H1 (cell line): ENCODE measurements around the gene HMG20A. TPM values are rescaled to one million over a fixed set of nuclear protein-coding genes. Genes with fewer than 3 reads are reported as not detected.

ENCODE experiments used
- CTCF ChIA-PET: fragments of 300-600 bp; sonication (Branson Sonifier 250); formaldehyde crosslinking; loops from one replicate; lab custom pipeline; 2021; ENCODE audit not compliant: partially characterized antibody; lab: Charles Lee
- POLR2A ChIA-PET: fragments of 300-600 bp; sonication (Branson Sonifier 250); formaldehyde crosslinking; loops from one replicate; lab custom pipeline; 2021; ENCODE audit warnings: inconsistent platforms; ENCODE audit not compliant: partially characterized antibody; lab: Charles Lee
- DNase-seq, 2 experiments: peaks; one replicate each; pipeline versions ENCODE4 v3.0.0 to v3.0.0-alpha.2; 2010 to 2022; ENCODE audit warnings: low spot score in 2 of 2, low read depth in 1 of 2, mixed read lengths in 1 of 2
- FAIRE-seq: peaks from 2 replicates; lab custom pipeline; 2011; peaks lifted over from hg19 to GRCh38; lab: Jason Lieb, UNC
- H2AFZ ChIP-seq: 2 replicates; pipeline ENCODE4 v1.8.1; 2012; ENCODE audit warnings: low read length, inconsistent platforms
- H2AK5ac ChIP-seq: 2 replicates; pipeline ENCODE4 v1.6.1; 2013; ENCODE audit warnings: low read depth, low read length
- H2BK120ac ChIP-seq: replicated peaks from 2 replicates; pipeline ENCODE3; 2013; ENCODE audit warnings: low read depth, low read length, inconsistent platforms
- H2BK12ac ChIP-seq: 2 replicates; pipeline ENCODE4 v1.6.1; 2013; ENCODE audit warnings: low read depth, low read length
- H2BK15ac ChIP-seq: 2 replicates; pipeline ENCODE4 v1.6.1; 2013; ENCODE audit warnings: low read length
- H2BK20ac ChIP-seq: 2 replicates; pipeline ENCODE4 v1.6.1; 2013; ENCODE audit warnings: low read length
- H2BK5ac ChIP-seq: 2 replicates; pipeline ENCODE4 v1.6.1; 2013; ENCODE audit warnings: low read depth, low read length
- H3K14ac ChIP-seq: 2 replicates; pipeline ENCODE4 v1.6.1; 2013; ENCODE audit warnings: inconsistent platforms; ENCODE audit not compliant: insufficient read length
- H3K18ac ChIP-seq: 2 replicates; pipeline ENCODE4 v1.6.1; 2013; ENCODE audit warnings: low read length; ENCODE audit errors: extremely low read depth
- H3K23ac ChIP-seq: 2 replicates; pipeline ENCODE4 v1.6.1; 2013; ENCODE audit warnings: inconsistent platforms; ENCODE audit not compliant: insufficient read length
- H3K23me2 ChIP-seq: 2 replicates; pipeline ENCODE4 v1.6.1; 2013; ENCODE audit warnings: low read depth, low read length
- H3K27ac ChIP-seq: 2 replicates; pipeline ENCODE4 v1.6.1; 2011; ENCODE audit warnings: low read depth, low read length, inconsistent platforms
- H3K27me3 ChIP-seq, 4 experiments: replicated peaks in 1 of 4; 1 replicate in 1 of 4; 2 replicates in 3 of 4; pipeline versions ENCODE4 v1.6.1 to v1.8.1; 2011 to 2013; ENCODE audit warnings: low read length in 3 of 4, mild to moderate bottlenecking in 3 of 4, inconsistent platforms in 2 of 4, mixed read lengths in 2 of 4, moderate library complexity in 1 of 4; ENCODE audit not compliant: control insufficient read depth in 3 of 4, insufficient read depth in 3 of 4; ENCODE audit errors: extremely low read depth in 1 of 4
- H3K36me3 ChIP-seq, 4 experiments: 2 replicates each; pipeline versions ENCODE4 v1.6.1 to v1.8.1; 2011 to 2013; ENCODE audit warnings: mild to moderate bottlenecking in 4 of 4, low read length in 3 of 4, moderate library complexity in 2 of 4, control low read depth in 1 of 4, inconsistent platforms in 1 of 4; ENCODE audit not compliant: insufficient read depth in 4 of 4, control insufficient read depth in 2 of 4
- H3K4ac ChIP-seq: replicated peaks from 2 replicates; pipeline ENCODE3; 2013; ENCODE audit warnings: low read length, low read depth, mixed read lengths, inconsistent platforms; ENCODE audit not compliant: insufficient read length
- H3K4me1 ChIP-seq, 4 experiments: replicated peaks in 1 of 4; 1 replicate in 1 of 4; 2 replicates in 3 of 4; pipeline versions ENCODE4 v1.6.1 to v1.8.1; 2011 to 2013; ENCODE audit warnings: low read length in 3 of 4, inconsistent platforms in 2 of 4, mixed read lengths in 1 of 4; ENCODE audit not compliant: insufficient read depth in 4 of 4, control insufficient read depth in 3 of 4
- H3K4me2 ChIP-seq, 2 experiments: 2 replicates each; pipeline versions ENCODE4 v1.6.1 to v1.8.1; 2011 to 2013; ENCODE audit warnings: low read depth in 2 of 2, low read length in 2 of 2, control low read depth in 1 of 2, inconsistent platforms in 1 of 2, mild to moderate bottlenecking in 1 of 2; ENCODE audit not compliant: insufficient read depth in 1 of 2
- H3K4me3 ChIP-seq, 4 experiments: fragments of 200-600, 300-600 bp in 1 of 4; sonication (generic), shearing (Covaris generic), sonication (Bioruptor Twin) in 1 of 4; 2 replicates each; pipeline versions ENCODE4 v1.5.1 to v1.8.1; 2011 to 2016; ENCODE audit warnings: low read length in 4 of 4, low read depth in 3 of 4, control low read depth in 2 of 4, inconsistent platforms in 2 of 4, mild to moderate bottlenecking in 2 of 4, mixed read lengths in 1 of 4, moderate library complexity in 1 of 4; ENCODE audit not compliant: insufficient read depth in 2 of 4; ENCODE audit errors: extremely low read depth in 1 of 4
- H3K56ac ChIP-seq: replicated peaks from 2 replicates; pipeline ENCODE3; 2013; ENCODE audit warnings: low read depth, mild to moderate bottlenecking, mixed read lengths, low read length, inconsistent platforms; ENCODE audit not compliant: insufficient read length
- H3K79me1 ChIP-seq: 2 replicates; pipeline ENCODE4 v1.6.1; 2013; ENCODE audit warnings: low read depth, low read length, control low read depth
- H3K79me2 ChIP-seq, 2 experiments: 2 replicates each; pipeline versions ENCODE4 v1.6.1 to v1.8.1; 2012 to 2013; ENCODE audit warnings: low read length in 2 of 2, mild to moderate bottlenecking in 2 of 2, inconsistent platforms in 1 of 2; ENCODE audit not compliant: insufficient read depth in 2 of 2, control insufficient read depth in 1 of 2
- H3K9ac ChIP-seq, 4 experiments: replicated peaks in 1 of 4; 1 replicate in 1 of 4; 2 replicates in 3 of 4; pipeline versions ENCODE4 v1.6.1 to v1.8.1; 2011 to 2013; ENCODE audit warnings: low read depth in 3 of 4, low read length in 3 of 4, control low read depth in 2 of 4, mild to moderate bottlenecking in 2 of 4, moderate library complexity in 2 of 4, inconsistent platforms in 1 of 4; ENCODE audit errors: extremely low read depth in 1 of 4
- H3K9me3 ChIP-seq, 2 experiments: 2 replicates each; pipeline versions ENCODE4 v1.6.1 to v1.8.1; 2012 to 2013; ENCODE audit warnings: mild to moderate bottlenecking in 2 of 2, moderate library complexity in 2 of 2, control low read depth in 1 of 2, inconsistent platforms in 1 of 2, low read depth in 1 of 2, low read length in 1 of 2, mixed read lengths in 1 of 2; ENCODE audit not compliant: insufficient read depth in 2 of 2
- H4K20me1 ChIP-seq, 2 experiments: replicated peaks in 1 of 2; 2 replicates each; pipeline versions ENCODE3 to v1.8.1; 2011 to 2013; ENCODE audit warnings: inconsistent platforms in 2 of 2, low read length in 2 of 2, mild to moderate bottlenecking in 1 of 2; ENCODE audit not compliant: insufficient read depth in 2 of 2, control insufficient read depth in 1 of 2
- H4K5ac ChIP-seq: 2 replicates; pipeline ENCODE4 v1.6.1; 2013; ENCODE audit warnings: low read length, low read depth, mixed read lengths, inconsistent platforms; ENCODE audit not compliant: insufficient read length
- H4K8ac ChIP-seq: 2 replicates; pipeline ENCODE4 v1.8.0; 2013; ENCODE audit warnings: mild to moderate bottlenecking, moderate library complexity, low read length, inconsistent platforms; ENCODE audit not compliant: insufficient read depth; ENCODE audit errors: extremely low read depth
- H4K91ac ChIP-seq: replicated peaks from 2 replicates; pipeline ENCODE3; 2013; ENCODE audit warnings: low read length, mixed read lengths, inconsistent platforms; ENCODE audit not compliant: insufficient read length
- CBX8 ChIP-seq: fragments of 300-800, 300-1000 bp; sonication (generic); IDR thresholded peaks from 2 replicates; pipeline ENCODE4 v1.7.1; 2016; ENCODE audit warnings: low read depth, low read length, borderline replicate concordance
- E2F6 ChIP-seq: IDR thresholded peaks from 2 replicates; pipeline ENCODE4 v1.6.1; 2012; ENCODE audit warnings: inconsistent platforms
- HDAC6 ChIP-seq: IDR thresholded peaks from one replicate; pipeline ENCODE4 v1.7.1; 2012; ENCODE audit warnings: low read depth, mild to moderate bottlenecking, inconsistent platforms, low read length, moderate library complexity
- JUND ChIP-seq: IDR thresholded peaks from 2 replicates; pipeline ENCODE4 v1.6.1; 2011; ENCODE audit warnings: mild to moderate bottlenecking, improper control_type of control experiment, low read length
- KDM1A ChIP-seq: fragments of 200-600, 300-600 bp; sonication (generic); IDR thresholded peaks from 2 replicates; pipeline ENCODE4 v1.7.1; 2016; ENCODE audit warnings: mild to moderate bottlenecking, low read length, borderline replicate concordance
- MAFK ChIP-seq: IDR thresholded peaks from 2 replicates; pipeline ENCODE4 v1.6.1; 2012; ENCODE audit warnings: low read depth, mild to moderate bottlenecking, improper control_type of control experiment, low read length
- NANOG ChIP-seq: IDR thresholded peaks from 2 replicates; pipeline ENCODE4 v1.6.1; 2011; ENCODE audit warnings: low read length, low read depth, mild to moderate bottlenecking, inconsistent platforms; ENCODE audit not compliant: insufficient read depth, poor library complexity, severe bottlenecking
- RNF2 ChIP-seq: fragments of 200-900, 300-1000 bp; sonication (generic); IDR thresholded peaks from 2 replicates; pipeline ENCODE4 v1.7.1; 2016; ENCODE audit warnings: borderline replicate concordance, low read depth, mild to moderate bottlenecking, antibody characterized with exemption, low read length; ENCODE audit not compliant: poor library complexity, severe bottlenecking; ENCODE audit errors: missing control alignments
- RXRA ChIP-seq: IDR thresholded peaks from 2 replicates; pipeline ENCODE4 v1.6.1; 2011; ENCODE audit warnings: low read depth, mild to moderate bottlenecking, low read length, moderate library complexity; ENCODE audit not compliant: insufficient read depth
- TCF12 ChIP-seq: IDR thresholded peaks from 2 replicates; pipeline ENCODE4 v1.6.1; 2011; ENCODE audit warnings: low read depth, mild to moderate bottlenecking, low read length
- WGBS, 2 experiments: shearing (Covaris generic) in 1 of 2; methylation state at CpG; one replicate each; pipeline versions ENCODE4 v1.1.6 to v1.1.7; 2013 to 2015; ENCODE audit warnings: low lambda C conversion rate in 2 of 2, mixed read lengths in 2 of 2, inconsistent platforms in 1 of 2, low coverage in 1 of 2, missing lambda C conversion rate in 1 of 2; ENCODE audit not compliant: insufficient replicate concordance in 2 of 2, insufficient coverage in 1 of 2, insufficient read length in 1 of 2; ENCODE audit errors: extremely low coverage in 1 of 2, missing lambda C conversion rate in 1 of 2; 5-methylcytosine and 5-hydroxymethylcytosine counted together
- polyA plus RNA-seq, 7 experiments: library from polyadenylated mRNA; depleted of rRNA in 3 of 7; stranded (reverse) in 5 of 7; unstranded in 2 of 7; fragments of >200 nt in 5 of 7; fragments of 200-250 nt in 2 of 7; gene quantifications; 1 replicate in 5 of 7; 2 replicates in 1 of 7; 4 replicates in 1 of 7; pipeline versions ENCODE4 v1.2.1 to v1.2.3, GENCODE V29; 2011 to 2013; ENCODE audit warnings: missing spikeins in 2 of 7, mixed read lengths in 2 of 7
- total RNA-seq: library from RNA; stranded (reverse); fragmentation: NEBNext Ultra II Directional; extraction: Animal tissue kit (Norgen Biotek cat#: 25700); gene quantifications from 2 replicates; pipeline ENCODE4 v1.2.1, GENCODE V29; 2021

The HMG20A gene
- total and polyA plus RNA-seq, 2 of the 8 experiments (the other 6 are each of a cell fraction or from before 2014, with no cell fraction given): 52.1 to 59.7 TPM

- H2AK5ac ChIP-seq: peak overlapping the region; percentile 56; the same call in 1 of the 2 replicates
- H3K56ac ChIP-seq: no peak overlapping the region
- peak overlapping the region; percentile 83; the same call in 1 of the 2 replicates for H2BK15ac ChIP-seq
- H3K18ac ChIP-seq: peak overlapping the region; percentile 85
- FAIRE-seq: no peak
- H3K4me3 ChIP-seq: no peak overlapping the region
- no peaks in the 10 kb centered on the region for H3K79me2 ChIP-seq
- no peaks in the 10 kb centered on the region for H3K79me1 ChIP-seq
- H2AFZ ChIP-seq: no peak overlapping the region
- H3K23me2 ChIP-seq: no peaks in the 10 kb centered on the region
- peak overlapping the region; percentile 68 for H2BK12ac ChIP-seq
- H4K20me1 ChIP-seq: no peaks in the 10 kb centered on the region
- no peak overlapping the region for H4K5ac ChIP-seq
- WGBS, 2 experiments: 89% methylated on average over 11 of the region's 11 CpGs; no CpG with 5 or more reads in 1 of the 2 experiments
- ChIA-PET POLR2A (interaction anchor here (1.1 kb wide), 1 partner anchor 455 kb away, joined by 3 read pairs; the partner anchor contains the start of gene TSPAN3), CTCF (interaction anchor here (1.4 to 4.6 kb wide), 5 partner anchors 10 to 29 kb away, joined by 3 to 29 read pairs (median 14); no protein-coding TSS in a partner anchor)
- no peak overlapping the region for H3K27ac ChIP-seq
- H3K36me3 ChIP-seq: no peaks in the 10 kb centered on the region
- TF ChIP-seq JUND (no peak), CBX8 (no peak), KDM1A (no peak), MAFK (no peak), NANOG (no peak), RXRA (no peak), RNF2 (no peak), E2F6 (no peak), TCF12 (no peak), HDAC6 (no peak)
- peak overlapping the region; percentile 87 for H2BK20ac ChIP-seq
- H3K4me1 ChIP-seq: peaks cover 0 to 28% (median 6%) of the 10 kb centered on the region in 4 experiments; a peak in 6 of 7 replicates
- H3K9ac ChIP-seq: no peak overlapping the region
- H4K91ac ChIP-seq: peak overlapping the region; percentile 90
- DNase-seq: no peak
- no peaks in the 10 kb centered on the region for H3K9me3 ChIP-seq
- H2BK5ac ChIP-seq: peak overlapping the region; percentile 50; the same call in 1 of the 2 replicates
- H2BK120ac ChIP-seq: peak overlapping the region; percentile 54
- H3K14ac ChIP-seq: no peak overlapping the region
- peak overlapping the region; percentile 48 for H4K8ac ChIP-seq
- no peak overlapping the region for H3K4me2 ChIP-seq
- H3K27me3 ChIP-seq: no peaks in the 10 kb centered on the region; a peak in 1 of 7 replicates
- peak overlapping the region; percentile 27 for H3K4ac ChIP-seq
- no peak overlapping the region for H3K23ac ChIP-seq
Observed at GRCh38 chr15:77525907-77526594, 105.4 kb downstream of the HMG20A start.
